Measurements from ENCODE around the gene ULK1.
A peak's percentile ranks its signal among the peaks of the same experiment; 100 is the strongest.
"Not testable (repeated sequence)": the region's sequence is repeated elsewhere in the genome, so short reads cannot be mapped to it uniquely, and the experiment has no call there.

Gene ULK1

DNA sequence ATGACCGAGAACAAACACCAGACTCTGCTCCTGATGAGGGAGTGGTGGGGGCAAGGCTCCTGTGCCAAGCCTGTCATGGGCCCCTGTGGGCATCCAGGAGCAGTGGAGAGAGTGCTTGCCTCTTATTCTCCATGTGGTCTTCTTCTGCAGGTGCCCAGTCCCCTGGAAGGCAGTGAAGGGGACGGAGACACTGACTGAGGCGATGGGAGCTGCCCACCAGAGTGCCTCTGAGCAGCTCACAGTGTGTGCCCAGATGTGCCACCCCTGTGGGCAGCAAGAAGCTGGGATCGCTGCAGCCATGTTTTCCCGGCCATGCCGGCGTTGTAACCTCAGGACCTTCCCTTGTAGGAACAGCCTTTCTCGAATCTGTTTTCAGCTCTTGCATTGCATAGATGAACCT lies 49.0 kb downstream of the ULK1 start:
- no peak overlapping the region for H3K4me3 ChIP-seq (ENCODE audit: low read length)
- TF ChIP-seq, protein P1, sequence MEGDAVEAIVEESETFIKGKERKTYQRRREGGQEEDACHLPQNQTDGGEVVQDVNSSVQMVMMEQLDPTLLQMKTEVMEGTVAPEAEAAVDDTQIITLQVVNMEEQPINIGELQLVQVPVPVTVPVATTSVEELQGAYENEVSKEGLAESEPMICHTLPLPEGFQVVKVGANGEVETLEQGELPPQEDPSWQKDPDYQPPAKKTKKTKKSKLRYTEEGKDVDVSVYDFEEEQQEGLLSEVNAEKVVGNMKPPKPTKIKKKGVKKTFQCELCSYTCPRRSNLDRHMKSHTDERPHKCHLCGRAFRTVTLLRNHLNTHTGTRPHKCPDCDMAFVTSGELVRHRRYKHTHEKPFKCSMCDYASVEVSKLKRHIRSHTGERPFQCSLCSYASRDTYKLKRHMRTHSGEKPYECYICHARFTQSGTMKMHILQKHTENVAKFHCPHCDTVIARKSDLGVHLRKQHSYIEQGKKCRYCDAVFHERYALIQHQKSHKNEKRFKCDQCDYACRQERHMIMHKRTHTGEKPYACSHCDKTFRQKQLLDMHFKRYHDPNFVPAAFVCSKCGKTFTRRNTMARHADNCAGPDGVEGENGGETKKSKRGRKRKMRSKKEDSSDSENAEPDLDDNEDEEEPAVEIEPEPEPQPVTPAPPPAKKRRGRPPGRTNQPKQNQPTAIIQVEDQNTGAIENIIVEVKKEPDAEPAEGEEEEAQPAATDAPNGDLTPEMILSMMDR (IDR thresholded peaks at IDR 0.05; ENCODE audit: insufficient read depth, low read depth, low read length, missing control alignments) = no peak
- DNase-seq (ENCODE audit: low read depth) = no peak

DNA sequence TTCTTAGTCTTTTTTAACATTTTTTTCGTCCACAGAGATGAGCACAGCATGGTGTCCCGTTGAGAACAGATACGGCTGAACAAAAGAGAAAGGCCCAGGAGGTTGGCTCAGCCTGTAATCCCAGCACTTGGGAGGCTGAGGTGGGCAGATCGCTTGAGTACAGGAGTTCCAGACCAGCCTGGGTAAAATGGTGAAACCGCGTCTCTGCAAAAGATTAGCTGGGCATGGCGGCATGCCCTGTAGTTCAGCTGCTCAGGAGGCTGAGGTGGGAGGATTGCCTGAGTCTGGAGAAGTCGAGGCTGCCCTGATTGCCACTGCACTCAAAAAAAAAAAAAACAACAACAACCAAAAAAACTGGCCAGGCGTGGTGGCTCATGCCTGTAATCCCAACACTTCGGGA lies 49.5 kb downstream of the ULK1 start:
- no peak overlapping the region for H3K4me3 ChIP-seq (ENCODE audit: low read length)
- TF ChIP-seq, protein P1 (IDR thresholded peaks at IDR 0.05; ENCODE audit: insufficient read depth, low read depth, low read length, missing control alignments) = no peak
- DNase-seq (ENCODE audit: low read depth) = no peak

DNA sequence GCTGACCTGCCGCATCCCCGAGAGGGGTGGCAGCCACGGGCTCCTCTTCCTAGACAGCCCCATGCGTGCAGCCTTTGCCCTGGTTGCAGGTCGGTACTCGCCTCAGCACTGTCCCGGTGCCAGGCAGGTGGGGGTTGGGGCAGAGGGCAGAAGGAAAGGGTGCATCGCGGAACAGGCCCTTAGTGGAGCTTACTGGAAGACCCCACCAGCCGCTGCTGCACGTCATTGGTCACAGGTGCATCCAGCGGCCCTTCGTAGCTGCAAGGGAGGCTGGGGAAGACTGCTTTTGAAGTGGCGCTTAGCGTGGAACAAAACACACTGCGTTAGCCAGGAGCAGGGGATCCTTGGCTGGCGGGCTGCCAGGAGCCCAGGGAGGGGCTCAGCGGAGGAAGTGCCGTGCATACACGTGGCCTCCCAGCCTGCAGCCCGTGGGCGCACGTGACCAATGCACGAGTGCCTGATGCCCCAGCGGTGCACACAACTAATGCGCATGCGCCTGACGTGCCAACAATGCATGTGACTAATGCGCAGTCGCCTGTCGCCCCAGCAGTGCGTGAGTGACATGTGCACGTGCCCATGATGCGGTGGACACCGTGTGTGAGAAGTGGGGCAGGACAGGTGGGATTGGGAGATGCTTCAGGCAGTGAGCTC lies 50.3 kb downstream of the ULK1 start:
- no peak for DNase-seq (ENCODE audit: low read depth)
- no peak overlapping the region for H3K4me3 ChIP-seq (ENCODE audit: low read length)
- TF ChIP-seq, protein P1 (IDR thresholded peaks at IDR 0.05; ENCODE audit: insufficient read depth, low read depth, low read length, missing control alignments) = no peak

DNA sequence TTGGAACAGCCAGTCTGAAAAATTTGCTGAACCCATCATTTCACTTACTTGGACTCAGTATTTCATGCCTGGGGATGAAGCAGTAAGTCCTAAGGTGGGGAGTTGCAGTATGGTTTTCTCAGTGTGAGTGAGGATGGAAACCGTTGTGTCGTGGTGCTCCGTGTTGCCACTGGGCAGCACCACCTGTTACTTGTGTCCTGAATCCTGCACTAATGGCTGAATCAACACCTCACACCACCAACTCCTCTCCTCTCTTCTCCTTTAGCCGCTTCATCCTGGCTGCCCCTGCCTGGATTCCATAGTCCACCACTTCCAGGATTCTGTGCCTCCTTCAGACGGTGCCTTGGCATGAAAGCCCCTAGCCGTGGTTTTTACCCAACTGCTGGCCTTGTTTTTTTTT lies 52.3 kb downstream of the ULK1 start:
- TF ChIP-seq, protein P1 (IDR thresholded peaks at IDR 0.05; ENCODE audit: insufficient read depth, low read depth, low read length, missing control alignments) = no peak
- H3K4me3 ChIP-seq (ENCODE audit: low read length) = no peak overlapping the region
- no peak for DNase-seq (ENCODE audit: low read depth)

DNA sequence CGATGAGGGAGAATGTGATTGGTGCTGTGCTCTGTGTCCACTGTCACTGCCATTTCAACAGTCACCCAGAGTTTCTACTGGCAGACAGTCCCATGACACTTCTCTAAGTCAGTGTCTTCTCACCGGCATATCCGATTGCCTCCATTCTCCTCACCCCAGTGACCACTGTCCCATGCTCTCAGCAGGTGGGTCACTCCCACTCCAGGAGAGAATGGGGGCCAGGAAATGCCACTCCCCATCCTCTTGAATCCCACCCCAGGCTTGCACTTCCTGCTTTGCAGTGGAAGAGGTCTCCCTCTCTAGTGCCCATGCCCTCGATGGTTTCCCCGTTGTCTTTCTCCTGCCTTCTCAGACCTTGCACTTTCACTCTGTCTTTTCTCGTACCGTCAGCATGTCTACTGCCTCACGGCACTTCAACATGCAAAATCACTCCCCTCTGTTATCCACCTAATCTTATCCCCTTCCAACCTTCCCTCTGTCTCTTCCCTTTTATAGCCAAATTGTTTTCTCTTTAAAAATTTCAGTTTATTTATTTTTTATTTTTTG lies 53.1 kb downstream of the ULK1 start:
- H3K4me3 ChIP-seq (ENCODE audit: low read length) = no peak overlapping the region
- TF ChIP-seq, protein P1 (IDR thresholded peaks at IDR 0.05; ENCODE audit: insufficient read depth, low read depth, low read length, missing control alignments) = no peak
- DNase-seq (ENCODE audit: low read depth) = no peak

DNA sequence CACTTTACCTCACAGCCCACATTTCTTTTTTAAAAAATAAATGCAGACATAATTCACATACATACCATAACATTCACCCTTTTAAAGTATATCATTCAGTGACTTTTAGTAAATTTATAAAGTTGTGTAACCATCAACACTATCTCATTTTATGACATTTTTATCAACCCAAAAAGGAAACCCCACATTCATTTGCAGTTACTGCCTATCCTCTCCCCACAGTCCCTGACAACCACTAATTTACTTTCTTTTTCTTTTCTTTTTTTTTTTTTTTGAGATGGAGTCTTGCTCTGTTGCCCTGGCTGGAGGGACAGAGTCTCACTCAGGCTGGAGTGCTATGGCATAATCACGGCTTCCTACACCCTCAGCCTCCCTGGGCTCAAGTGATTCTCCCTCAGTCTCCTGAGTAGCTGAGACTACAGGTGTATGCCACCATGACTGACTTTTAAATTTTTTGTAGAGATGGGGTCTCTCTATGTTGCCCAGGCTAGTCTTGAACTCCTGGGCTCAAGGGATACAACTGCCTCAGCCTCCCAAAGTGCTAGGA lies 53.8 kb downstream of the ULK1 start:
- no peak for DNase-seq (ENCODE audit: low read depth)
- no peak overlapping the region for H3K4me3 ChIP-seq (ENCODE audit: low read length)
- TF ChIP-seq, protein P1 (IDR thresholded peaks at IDR 0.05; ENCODE audit: insufficient read depth, low read depth, low read length, missing control alignments) = no peak

GRCh38 chr12:131948713-131949430 lies 54.5 kb downstream of the ULK1 start:
- not testable (repeated sequence) for DNase-seq (ENCODE audit: low read depth)
- H3K4me3 ChIP-seq (ENCODE audit: low read length) = peak overlapping the region; percentile 53

Measured in epithelial cell of esophagus (primary cell).